LNCAP (cell line): ENCODE data around the gene HYOU1.

ENCODE experiments used
- CTCF ChIP-seq: fragments of 450-650 bp; IDR thresholded peaks from 2 replicates; pipeline ENCODE4 v1.5.1; 2017; ENCODE audit warnings: mild to moderate bottlenecking

Gene HYOU1

GRCh38 chr11:119046489-119046888 is 10.5 kb downstream of the HYOU1 start:
- no peak for TF ChIP-seq CTCF

DNA sequence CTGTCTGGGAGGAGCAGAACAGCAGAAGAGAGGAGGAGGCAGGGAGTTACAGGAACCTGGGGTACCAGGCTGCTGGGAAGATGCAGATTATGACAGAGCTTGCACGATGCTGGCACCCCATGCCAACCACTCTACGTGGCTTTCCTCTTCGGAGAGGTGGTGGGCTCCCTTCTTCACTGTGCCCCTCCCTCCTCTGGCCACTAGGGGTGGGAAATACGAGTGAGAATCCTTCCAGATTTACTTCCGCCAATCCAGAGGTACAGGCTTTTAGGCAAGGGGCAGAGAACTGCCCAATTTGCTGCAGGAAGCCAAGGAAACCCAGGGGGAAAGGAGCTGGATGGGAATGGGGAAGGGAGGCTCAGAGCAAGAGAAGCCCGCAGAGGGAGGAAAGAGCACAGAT is 12.3 kb downstream of the HYOU1 start:
- no peak for TF ChIP-seq CTCF

DNA sequence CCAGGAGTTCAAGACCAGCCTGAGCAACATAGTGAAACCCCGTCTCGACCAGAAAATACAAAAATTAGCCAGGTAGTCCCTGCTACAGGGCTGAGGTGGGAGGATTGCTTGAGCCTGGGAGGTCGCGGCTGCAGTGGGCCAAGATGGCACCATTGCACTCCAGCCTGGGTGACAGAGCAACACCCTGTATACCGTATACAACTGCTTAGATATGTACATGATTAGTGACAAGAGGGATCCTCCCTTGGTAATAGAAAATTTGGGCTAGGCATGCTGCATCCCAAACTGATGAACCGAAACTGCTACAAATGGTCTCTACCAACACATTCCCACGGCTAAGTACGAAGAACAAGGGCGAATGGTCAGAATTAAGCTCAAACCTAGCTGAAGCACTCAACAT is 14.1 kb downstream of the HYOU1 start:
- TF ChIP-seq CTCF = no peak

DNA sequence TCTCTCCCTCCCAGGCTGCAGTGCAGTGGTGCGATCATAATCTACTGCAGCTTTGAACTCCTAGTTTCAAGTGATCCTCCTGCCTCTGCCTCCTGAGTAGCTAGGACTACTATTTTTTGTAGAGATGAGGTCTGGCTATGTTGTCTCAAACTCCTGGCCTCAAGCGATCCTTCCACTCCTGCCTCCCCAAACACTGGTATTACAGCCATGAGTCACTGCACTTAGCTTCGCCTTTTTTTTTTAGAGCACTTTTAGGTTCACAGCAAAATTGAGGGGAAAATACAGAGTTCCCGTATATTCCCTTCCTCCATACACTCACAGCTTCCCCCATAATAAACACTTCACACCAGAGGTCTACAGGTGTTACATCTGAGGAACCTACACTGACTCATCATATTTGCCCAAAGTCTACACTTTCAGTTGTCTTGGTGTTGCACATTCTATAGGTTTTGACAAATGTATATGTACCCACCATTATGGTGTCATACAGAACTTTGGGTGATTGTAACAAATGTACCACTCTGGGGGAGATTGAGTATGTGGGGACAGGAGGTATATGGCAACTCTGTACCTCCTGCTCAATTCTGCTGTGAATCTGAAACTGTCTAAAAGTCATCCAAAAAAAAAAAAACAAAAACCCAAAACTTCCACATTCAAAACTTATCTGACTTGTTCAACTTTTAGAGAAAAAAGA is 15.0 kb downstream of the HYOU1 start:
- TF ChIP-seq CTCF = no peak

DNA sequence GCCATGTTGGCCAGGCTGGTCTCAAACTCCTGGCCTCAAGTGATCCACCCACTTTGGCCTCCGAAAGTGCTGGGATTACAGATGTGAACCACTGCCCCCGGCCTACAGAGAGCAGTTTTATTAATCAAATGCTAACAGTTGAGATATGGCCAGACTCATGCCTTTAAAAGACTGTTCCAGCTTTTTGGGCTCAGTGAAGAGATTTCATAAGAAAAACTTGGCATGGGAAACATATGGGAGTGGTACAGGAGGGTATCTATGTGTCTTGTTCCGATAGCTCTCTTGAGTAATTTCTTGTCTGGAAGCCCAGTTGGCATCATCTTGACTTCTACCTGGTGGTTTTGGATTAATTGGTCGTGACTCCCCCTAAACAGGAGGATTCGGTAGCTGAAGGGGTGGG is 18.1 kb downstream of the HYOU1 start:
- no peak for TF ChIP-seq CTCF

DNA sequence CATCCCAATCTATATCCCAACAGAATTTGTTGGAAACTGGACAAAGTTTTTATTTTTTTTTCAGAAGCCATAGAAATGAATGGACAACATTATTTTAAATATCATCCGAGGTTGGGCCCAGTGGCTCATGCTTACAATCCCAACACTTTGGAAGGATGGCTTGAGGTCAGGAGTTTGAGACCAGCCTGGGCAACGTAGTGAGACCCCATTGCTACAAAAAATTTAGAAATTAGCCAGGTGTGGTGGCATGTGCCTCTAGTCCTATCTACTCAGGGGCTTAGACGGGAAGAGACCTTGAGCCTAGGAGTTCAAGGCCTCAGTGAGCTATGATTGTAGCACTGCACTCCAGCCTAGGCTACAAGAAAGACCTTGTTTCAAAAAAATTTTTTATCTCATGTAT is 22.2 kb downstream of the HYOU1 start:
- no peak for TF ChIP-seq CTCF

DNA sequence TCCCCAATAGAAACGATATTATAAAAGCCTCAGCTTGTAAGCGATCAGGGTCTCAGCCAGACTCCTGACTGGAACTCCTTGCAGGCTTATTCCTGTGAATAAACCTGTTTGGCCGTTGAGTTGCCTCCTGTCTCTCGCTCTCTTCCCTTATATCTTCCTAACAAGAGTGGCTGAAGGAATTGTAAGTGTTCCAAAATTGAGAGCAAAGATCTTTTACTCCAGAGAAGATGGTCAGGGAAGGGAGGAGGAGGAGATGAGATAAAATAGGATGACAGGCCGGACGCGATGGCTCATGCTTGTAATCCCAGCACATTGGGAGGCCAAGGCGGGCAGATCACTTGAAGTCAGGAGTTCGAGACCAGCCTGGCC is 25.1 kb downstream of the HYOU1 start:
- TF ChIP-seq CTCF = no peak
